Thoracic aorta (tissue), 2 donors: ENCODE data around the gene CYP2C19. TPM values are rescaled to one million over a fixed set of nuclear protein-coding genes. Genes with fewer than 3 reads are reported as not detected.
"Not testable (repeated sequence)": the region's sequence is repeated elsewhere in the genome, so short reads cannot be mapped to it uniquely, and the experiment has no call there.

Experiments used
- ATAC-seq: fragments of 150-250 bp; one replicate; pipeline ENCODE4 v1.8.0; 2017; ENCODE audit warnings: low read depth; ENCODE audit not compliant: insufficient number of reproducible peaks, low FRiP score
- DNase-seq: peaks from one replicate; pipeline ENCODE4 v3.0.0-alpha.2; 2020; ENCODE audit warnings: low spot score
- H3K27ac ChIP-seq, 2 donors: fragments of 200-600 bp; sonication (generic); 1 replicate in 1 of 2; 2 replicates in 1 of 2; pipeline ENCODE4 v1.5.1; 2016; ENCODE audit warnings: mild to moderate bottlenecking in 2 of 2, moderate library complexity in 2 of 2
- H3K27me3 ChIP-seq: fragments of 200-600 bp; sonication (generic); replicated peaks from 2 replicates; pipeline ENCODE4 v1.6.0; 2016; ENCODE audit warnings: mild to moderate bottlenecking; ENCODE audit not compliant: insufficient read depth
- H3K36me3 ChIP-seq: fragments of 200-600 bp; sonication (generic); one replicate; pipeline ENCODE4 v1.5.1; 2016
- H3K4me1 ChIP-seq, 2 donors: fragments of 200-600 bp; sonication (generic); 1 replicate in 1 of 2; 2 replicates in 1 of 2; pipeline versions ENCODE4 v1.5.1 to v1.6.0; 2016; ENCODE audit warnings: low read depth in 2 of 2, mild to moderate bottlenecking in 1 of 2; ENCODE audit not compliant: control insufficient read depth in 1 of 2
- H3K4me3 ChIP-seq: fragments of 200-600 bp; sonication (generic); 2 replicates; pipeline ENCODE4 v1.5.1; 2016; ENCODE audit warnings: mild to moderate bottlenecking
- H3K9me3 ChIP-seq: fragments of 200-600 bp; sonication (generic); 2 replicates; pipeline ENCODE4 v1.5.1; 2016
- CTCF ChIP-seq: fragments of 200-600 bp; sonication (generic); IDR thresholded peaks from one replicate; pipeline ENCODE4 v1.5.1; 2019; ENCODE audit warnings: antibody characterized with exemption
- total RNA-seq, 2 donors: library from RNA; depleted of rRNA; stranded (reverse); fragments of >200 nt; gene quantifications; one replicate each; pipeline versions ENCODE4 v1.1.0 to v1.2.3, GENCODE V29; 2016

CYP2C19 gene
- total RNA-seq, 2 donors from 2014 or later, result not detected

- no peak for TF ChIP-seq CTCF
- Histone ChIP-seq H3K27me3 (no peaks in the 10 kb centered on the region), H3K4me1 (no peaks in the 10 kb centered on the region), H3K27ac (no peak overlapping the region), H3K4me3 (no peak overlapping the region), H3K9me3 (no peaks in the 10 kb centered on the region), H3K36me3 (no peaks in the 10 kb centered on the region)
- DNase-seq (no peak), ATAC-seq (no peak)
Observed at GRCh38 chr10:94859086-94859485, 96.6 kb downstream of the CYP2C19 start.

- no peaks in the 10 kb centered on the region for H3K36me3 ChIP-seq
- ATAC-seq, result no peak
- H3K4me1 ChIP-seq, result no peaks in the 10 kb centered on the region
- no peak for DNase-seq
- no peak overlapping the region for H3K4me3 ChIP-seq
- H3K27me3 ChIP-seq, result no peaks in the 10 kb centered on the region
- no peak overlapping the region for H3K27ac ChIP-seq
- TF ChIP-seq CTCF, result no peak
- no peaks in the 10 kb centered on the region for H3K9me3 ChIP-seq
Observed at GRCh38 chr10:94878649-94879048, 116.2 kb downstream of the CYP2C19 start.

GRCh38 chr10:94879214-94879613, 116.7 kb downstream of the CYP2C19 start:
- no peak overlapping the region for H3K27ac ChIP-seq
- no peak overlapping the region for H3K4me3 ChIP-seq
- H3K4me1 ChIP-seq, result no peaks in the 10 kb centered on the region
- ATAC-seq (no peak), DNase-seq (no peak)
- no peaks in the 10 kb centered on the region for H3K36me3 ChIP-seq
- no peaks in the 10 kb centered on the region for H3K9me3 ChIP-seq
- no peaks in the 10 kb centered on the region for H3K27me3 ChIP-seq
- TF ChIP-seq CTCF, result no peak

- no peak for TF ChIP-seq CTCF
- no peak for ATAC-seq
- Histone ChIP-seq H3K27ac (no peak overlapping the region), H3K36me3 (no peaks in the 10 kb centered on the region), H3K9me3 (no peaks in the 10 kb centered on the region), H3K27me3 (no peaks in the 10 kb centered on the region), H3K4me3 (no peak overlapping the region), H3K4me1 (no peaks in the 10 kb centered on the region)
- DNase-seq, result no peak
Observed at GRCh38 chr10:94889123-94889522, 126.6 kb downstream of the CYP2C19 start.

DNA sequence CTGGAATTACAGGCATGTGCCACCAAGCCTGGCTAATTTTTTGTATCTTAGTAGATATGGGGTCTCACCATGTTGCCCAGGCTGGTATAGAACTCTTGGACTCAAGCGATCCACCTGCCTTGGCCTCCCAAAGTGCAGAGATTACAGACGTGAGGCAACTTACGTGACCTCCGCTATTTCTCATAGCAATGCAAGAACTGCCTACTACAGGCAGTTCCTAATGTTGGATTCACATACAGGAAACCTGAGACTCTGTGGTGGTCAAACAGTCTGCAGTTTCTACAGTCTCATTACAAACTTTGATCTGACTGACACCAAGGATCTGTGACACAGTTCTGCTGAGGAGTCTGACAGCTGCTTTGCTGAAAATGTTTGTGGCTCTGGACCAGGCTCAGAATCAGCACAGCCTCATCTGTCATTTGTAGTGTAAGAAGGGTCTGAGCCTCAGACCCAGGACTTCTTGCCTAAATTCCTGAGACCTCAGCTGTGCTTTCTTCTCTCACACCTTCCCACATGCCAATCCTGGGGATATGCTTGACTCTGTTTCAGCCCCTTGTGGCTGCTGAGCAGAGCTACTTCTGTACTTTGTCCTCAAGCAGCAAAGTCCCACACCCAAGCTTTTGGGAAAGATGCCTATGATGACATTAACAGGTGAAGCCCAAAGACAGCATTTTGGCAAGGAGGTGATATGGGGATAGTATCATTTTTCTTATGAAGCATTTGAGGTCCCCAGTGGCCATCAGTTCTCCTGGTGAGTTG, 128.0 kb downstream of the CYP2C19 start:
- Histone ChIP-seq H3K36me3 (no peaks in the 10 kb centered on the region), H3K4me3 (no peak overlapping the region), H3K9me3 (no peaks in the 10 kb centered on the region), H3K27ac (no peak overlapping the region), H3K27me3 (no peaks in the 10 kb centered on the region), H3K4me1 (no peaks in the 10 kb centered on the region)
- no peak for ATAC-seq
- DNase-seq, result no peak
- TF ChIP-seq CTCF, result no peak

GRCh38 chr10:94898414-94898813, 135.9 kb downstream of the CYP2C19 start:
- ATAC-seq, DNase-seq, H3K4me3 ChIP-seq, H3K9me3 ChIP-seq, H3K36me3 ChIP-seq, H3K4me1 ChIP-seq, H3K27me3 ChIP-seq, H3K27ac ChIP-seq: not testable (repeated sequence)
